ENCODE results near the gene ADAM23. TPM values are rescaled to one million over a fixed set of nuclear protein-coding genes. Genes with fewer than 3 reads are reported as not detected.
A peak's percentile ranks its signal among the peaks of the same experiment; 100 is the strongest.

ADAM23 gene
- total RNA-seq, 1 donor from 2014 or later = 0.60 TPM

DNA sequence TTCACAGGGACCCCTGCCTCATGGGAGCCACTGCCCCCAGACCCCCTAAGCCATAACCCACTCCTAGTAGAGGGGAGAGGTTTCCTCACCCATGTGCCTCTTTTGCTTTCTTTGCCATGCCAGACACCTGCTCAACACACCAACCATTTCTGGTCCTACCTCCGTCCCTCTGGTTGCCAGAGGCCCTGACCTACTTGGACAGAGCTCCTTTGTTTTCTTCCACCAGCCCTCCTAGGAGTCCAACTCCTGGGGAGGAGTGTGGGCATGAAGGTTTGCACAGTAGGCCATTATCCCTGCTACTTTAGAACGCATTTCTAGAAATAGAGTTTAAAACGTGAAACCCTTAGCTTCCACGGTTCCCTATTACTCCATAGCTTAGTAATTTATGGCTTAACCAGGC is 122.3 kb downstream of the ADAM23 start:
- DNase-seq (ENCODE audit: low read depth in 2 of 2) = no peak

DNA sequence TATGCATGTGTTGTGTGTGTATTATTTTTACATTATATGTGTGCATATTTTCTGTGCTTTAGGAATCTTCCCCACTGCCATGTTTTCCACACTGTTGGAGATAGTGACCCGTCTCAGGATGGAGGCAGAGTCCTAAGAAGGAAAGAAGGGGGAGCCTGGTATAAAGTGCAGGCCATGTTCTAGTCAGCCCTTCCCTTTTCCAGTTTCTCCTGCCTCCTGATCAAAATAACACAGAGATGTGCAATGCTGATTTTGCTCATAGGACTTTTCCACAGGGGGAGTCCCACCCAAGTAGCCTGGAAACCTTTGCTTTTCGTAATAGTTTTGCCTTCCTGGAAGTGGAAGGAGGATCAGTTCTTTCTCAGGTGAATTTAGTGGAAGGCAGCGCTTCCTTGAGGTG is 126.1 kb downstream of the ADAM23 start:
- no peak for DNase-seq (ENCODE audit: low read depth in 2 of 2)

DNA sequence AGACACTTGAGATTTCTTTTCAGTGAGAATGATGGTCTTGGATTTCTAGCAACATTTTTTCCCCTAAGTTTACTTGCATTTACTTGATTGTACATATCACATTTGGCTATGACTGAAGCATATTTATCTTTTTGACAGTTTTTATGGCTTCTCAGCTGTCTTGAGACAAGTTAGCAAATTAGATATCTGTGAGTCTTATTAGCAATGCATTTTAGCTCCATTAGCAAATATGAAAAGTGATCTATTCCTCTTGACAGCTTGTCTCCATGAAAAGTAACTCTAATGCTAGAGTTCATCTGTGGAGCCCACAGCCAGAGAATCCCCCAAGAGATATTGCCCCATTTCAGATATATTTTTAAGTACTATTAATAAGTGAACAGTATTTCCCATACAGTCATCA is 126.9 kb downstream of the ADAM23 start:
- no peak for DNase-seq (ENCODE audit: low read depth in 2 of 2)

DNA sequence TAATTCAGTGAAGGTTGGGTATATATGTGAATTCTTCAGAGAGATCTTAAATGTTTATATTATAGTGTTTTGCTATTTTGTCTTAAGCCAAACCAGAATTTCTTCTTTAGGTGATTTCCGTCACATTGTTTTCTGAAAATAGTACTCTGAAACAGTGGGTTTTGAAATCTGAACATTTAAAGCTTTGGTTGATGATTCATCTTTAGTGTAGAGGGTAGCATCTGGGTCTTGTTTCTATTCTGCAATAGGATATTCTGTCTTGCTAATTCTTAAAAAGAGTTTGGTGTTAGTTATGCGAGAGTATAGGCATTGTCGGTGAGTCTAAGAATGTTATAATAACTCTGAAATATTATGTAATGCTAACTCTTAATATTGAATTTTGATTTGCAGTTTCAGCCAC is 129.4 kb downstream of the ADAM23 start:
- DNase-seq (ENCODE audit: low read depth in 2 of 2) = no peak

DNA sequence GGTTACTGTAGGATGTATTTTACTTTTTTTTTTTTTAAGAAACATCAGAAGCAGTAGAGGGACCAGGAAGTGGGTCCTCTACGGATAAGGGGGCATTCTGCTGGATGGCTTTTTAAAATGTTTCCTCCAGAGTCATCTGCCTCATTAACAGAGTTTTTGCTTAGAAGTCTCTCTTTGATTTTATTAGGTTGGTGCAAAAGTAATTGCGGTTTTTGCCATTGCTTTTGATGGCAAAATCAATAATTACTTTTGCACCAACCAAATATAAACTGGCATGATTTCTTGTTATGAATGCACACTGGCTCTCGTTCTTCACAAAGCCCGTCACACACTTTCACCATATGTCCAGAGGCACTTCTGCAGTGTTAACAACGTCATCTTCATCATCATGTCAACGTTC is 130.5 kb downstream of the ADAM23 start:
- DNase-seq (ENCODE audit: low read depth in 2 of 2) = no peak

DNA sequence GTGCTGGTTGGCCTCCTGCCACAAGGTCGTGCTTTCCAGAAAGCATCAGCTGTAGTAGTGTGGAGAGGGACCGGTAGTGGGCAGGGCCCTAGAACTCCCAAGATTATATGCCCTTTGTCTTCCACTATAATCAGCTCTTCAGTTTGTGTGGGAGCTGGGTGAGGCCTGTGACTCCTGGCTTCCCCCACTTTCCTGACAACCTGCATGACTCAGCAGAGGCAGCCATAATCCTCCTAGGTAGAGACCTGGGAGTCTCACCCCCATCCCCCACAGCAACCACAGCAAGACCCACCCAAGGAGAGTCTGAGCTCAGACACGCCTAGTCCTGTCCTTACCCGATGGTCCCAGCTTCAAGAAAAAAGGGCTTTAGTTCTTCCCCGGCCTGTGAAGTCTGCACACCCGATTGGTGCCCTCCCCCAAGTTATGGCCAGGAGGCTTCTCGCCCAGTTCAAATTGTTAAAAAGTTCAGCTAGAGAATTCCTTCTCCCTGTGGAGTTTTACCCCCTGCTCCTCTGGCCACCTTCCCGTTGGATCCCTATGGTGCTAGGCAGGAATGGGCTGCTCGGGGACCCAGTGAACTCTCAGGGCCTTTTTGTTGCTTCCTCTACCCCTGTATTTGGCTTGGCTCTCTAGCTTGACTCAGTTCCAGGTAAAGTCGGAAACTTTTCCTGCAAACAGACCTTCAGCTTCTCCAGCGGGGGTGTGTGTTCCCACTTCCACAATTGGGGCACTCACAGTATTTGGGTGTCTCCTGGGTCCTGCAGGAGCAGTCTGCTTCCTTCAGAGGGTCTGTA is 141.2 kb downstream of the ADAM23 start:
- DNase-seq (ENCODE audit: low read depth in 2 of 2) = peak in 1 of 2 donors; percentile 82

DNA sequence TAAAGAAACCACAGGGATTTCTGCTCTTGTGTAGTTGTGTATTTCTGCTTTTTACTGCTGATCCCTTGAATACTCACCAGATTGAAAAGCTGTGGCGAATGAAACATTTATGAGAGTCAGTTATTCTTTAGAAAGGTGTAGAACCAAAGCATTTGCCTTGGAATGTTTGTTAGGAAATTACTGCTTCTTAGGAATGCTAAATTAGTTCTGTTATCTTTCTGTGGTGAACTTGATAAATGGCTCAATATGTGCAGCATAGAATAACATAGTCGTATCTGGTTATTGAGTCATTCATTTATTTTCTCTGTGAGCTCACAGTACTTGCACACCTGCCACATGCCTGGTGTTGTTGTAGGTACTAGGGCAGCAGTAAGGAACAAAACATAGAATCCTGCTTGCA is 142.0 kb downstream of the ADAM23 start:
- DNase-seq (ENCODE audit: low read depth in 2 of 2) = no peak

DNA sequence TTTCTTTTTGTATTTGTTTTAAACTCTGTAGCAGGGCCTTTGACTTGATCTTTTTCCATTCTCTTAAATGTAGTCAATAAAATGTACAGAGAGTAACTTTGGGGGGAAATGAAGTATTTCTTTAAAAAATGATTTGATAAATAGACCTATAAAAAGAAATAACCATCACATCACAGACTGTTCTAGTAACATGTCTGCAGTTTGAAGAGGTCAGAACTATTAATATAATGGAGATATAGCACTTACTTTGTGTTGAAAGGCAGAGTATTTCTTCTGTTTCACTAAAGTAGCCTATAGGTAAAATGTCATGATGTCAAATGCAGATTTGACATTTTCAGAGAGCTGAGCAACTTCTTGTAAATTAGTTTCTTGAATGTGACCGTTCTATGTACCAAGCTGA is 143.3 kb downstream of the ADAM23 start:
- DNase-seq (ENCODE audit: low read depth in 2 of 2) = no peak

DNA sequence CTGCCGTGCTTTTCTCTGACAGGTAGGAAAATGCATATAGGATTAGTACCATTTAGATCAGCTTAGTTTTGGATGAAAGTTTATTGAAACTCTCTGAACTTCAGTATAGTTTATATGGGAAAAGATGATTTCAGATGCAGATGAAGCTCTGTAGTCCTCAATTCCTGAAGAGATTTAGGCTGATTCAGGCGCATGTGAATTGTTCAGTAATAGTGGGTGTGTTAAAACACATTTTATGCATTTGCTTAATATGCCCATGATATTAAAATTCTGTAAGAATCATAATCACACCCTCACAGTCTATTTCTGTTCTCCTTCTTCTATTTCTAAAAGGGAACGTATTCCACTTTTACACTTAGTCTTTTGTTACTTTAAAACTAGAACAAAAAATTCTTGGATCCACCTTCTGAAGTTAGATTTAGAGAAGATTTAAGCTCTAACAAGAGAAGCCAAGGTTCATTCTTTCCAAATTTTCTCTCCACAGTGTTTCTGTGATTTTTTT is 154.4 kb downstream of the ADAM23 start:
- DNase-seq (ENCODE audit: low read depth in 2 of 2) = no peak

DNA sequence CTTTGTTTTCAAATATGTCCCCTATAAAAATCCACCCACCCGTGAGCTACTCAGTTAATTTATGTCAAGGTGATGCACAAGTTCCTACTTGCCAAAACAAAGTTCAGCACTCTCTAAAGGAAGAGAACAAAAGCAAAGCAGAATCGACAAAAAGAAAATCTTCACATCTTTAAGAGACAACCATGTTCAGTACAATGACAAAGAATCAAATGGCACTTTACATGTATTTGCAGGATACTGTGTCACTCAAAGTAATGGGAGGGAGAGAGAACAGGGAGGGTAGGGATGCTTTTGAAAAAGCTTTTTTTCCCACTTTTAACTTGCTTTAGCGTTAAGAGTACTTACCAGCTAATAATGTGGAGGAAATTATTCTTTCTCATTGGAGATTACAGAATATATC is 159.9 kb downstream of the ADAM23 start:
- no peak for DNase-seq (ENCODE audit: low read depth in 2 of 2)

DNA sequence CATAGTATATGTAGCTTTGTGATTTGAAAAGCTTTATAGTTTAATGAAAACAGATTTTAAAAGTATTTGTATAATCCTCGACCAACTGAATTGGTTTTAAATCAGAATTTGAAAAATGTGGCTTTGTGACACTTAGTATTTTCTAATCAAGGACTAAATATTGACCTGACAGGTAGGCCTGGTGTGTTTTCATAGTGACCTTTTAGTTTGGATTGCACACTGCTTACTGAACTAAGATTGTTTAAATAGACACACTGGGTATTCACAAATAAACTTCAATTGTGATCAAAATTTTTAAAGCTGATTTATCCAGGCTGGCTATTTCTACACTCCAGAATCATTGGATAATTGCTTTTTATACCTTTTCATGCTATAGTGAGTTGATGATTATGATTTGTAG is 167.1 kb downstream of the ADAM23 start:
- DNase-seq (ENCODE audit: low read depth in 2 of 2) = no peak

DNA sequence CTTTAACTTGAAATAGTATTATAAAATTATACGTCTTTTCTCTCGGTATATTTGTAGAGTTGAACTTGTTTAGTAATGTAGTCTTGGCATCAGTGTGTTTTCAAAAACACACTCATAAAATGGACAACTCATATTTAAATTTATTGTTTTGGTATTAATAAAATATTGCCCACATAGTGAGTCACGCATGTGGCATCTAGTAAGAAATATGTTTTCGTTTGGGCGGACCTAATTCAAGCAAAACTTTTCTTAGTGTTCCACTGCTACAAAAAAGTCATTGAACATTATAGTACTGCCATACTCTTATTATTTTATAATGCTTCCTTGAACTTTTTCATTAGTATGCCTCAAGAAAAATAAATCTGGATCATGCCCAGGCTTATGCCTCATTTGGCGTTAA is 167.9 kb downstream of the ADAM23 start:
- no peak for DNase-seq (ENCODE audit: low read depth in 2 of 2)

DNA sequence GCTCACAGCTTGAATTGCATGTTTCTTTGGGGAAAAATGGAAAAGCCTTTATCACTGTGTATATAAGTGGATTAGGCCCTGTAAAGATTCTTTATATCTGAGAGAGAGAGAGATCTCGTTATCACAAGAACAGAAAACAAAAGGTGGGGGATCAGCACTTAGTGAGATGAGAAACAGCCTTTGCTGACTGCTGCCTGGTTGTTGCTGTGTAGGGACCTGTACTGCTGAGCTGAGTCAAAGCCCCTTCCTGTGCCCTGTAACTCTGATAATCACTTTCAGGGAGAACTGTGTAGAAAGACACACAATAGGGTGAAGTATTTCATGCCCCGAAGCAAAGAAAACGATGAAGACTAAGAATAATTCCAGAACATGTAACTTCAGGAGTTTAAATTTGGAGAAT is 168.4 kb downstream of the ADAM23 start:
- DNase-seq (ENCODE audit: low read depth in 2 of 2) = peak in 1 of 2 donors; percentile 20

DNA sequence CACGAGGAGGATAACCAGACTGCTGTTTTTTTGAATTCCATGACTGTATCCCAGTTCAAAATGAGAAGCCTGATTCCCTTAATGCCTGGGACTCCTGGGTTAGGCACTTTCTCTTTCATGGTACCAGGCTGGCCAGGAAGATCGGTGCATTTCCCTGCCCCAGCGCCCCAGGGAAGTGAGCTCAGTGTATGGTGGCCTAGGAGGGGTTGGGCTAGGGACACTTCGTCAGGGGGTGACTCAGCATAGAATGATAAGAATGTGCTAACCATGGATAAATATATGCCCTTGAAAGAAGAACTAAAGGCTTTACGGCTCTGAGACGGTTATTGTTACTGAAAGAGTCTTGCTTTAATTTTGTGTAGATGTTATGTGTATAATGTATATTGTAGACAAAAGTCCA is 171.5 kb downstream of the ADAM23 start:
- peak in 1 of 2 donors; percentile 34 for DNase-seq (ENCODE audit: low read depth in 2 of 2)

DNA sequence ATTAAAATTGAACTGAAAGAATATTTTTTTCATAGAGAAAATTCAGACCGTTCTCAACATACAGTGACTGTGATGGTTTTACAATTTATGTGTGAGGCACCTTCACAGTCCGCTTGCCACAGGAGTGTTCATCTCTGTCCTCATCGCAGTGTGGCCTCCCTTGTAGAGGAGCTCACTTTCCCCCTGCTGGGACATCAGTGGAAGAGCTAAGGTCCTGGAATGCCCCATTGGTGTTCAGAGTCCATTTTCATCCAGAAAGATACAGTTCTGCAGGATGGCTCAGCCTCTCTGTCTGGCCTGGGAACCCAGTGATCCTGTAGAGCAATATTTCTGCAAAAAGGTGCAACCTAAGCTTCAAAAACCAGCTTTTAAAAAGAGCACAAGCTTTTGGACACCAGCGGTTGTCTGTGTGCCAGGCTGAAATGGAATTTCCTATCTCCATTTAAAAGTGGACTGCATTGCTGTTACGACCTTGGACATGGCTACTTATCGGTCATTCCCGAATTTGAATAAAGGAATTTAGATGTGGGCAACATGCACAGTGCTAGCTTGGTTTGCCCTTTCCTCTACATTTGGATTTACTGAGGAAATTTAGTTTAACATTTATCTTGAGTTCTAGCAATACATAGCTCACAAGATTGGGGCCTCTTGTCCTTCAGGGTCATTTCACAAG is 172.2 kb downstream of the ADAM23 start:
- no peak for DNase-seq (ENCODE audit: low read depth in 2 of 2)

DNA sequence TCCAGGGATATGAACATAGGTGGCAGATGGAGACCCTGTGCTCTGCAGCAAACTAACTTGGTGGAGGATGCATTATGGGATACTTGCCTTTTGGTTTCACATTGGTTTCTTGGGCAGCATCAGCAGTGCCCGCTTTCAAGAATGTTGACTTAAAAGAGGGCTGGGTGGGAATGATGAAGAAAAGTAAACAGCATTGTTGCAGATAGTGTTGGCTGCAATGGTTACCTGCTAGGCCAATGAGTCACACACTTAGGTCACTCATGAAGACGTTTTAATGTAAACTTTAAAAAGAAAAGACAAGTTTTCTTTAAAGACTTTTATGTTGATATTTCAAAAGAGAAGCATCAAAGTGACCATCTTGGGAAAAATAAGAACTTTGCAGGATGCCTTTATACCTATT is 172.8 kb downstream of the ADAM23 start:
- no peak for DNase-seq (ENCODE audit: low read depth in 2 of 2)

DNA sequence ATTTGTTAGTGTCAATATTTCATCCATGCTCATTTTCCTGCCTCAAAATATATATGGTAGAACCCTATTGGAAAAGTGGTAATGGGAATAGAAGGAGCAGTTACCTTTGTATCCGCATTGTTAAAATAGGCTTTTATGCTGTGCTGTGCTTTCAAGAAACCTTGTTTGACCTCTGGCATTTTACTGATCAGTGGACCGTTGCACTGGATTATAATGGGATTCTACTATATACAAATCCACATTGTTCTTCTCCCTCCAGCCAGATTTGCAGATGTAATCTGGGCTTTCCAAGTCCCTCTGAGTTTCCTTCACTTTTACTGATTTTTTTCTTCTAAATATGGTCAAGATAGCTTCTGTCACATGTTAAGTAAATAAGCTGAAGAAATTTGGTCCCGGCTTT is 175.7 kb downstream of the ADAM23 start:
- DNase-seq (ENCODE audit: low read depth in 2 of 2) = no peak

DNA sequence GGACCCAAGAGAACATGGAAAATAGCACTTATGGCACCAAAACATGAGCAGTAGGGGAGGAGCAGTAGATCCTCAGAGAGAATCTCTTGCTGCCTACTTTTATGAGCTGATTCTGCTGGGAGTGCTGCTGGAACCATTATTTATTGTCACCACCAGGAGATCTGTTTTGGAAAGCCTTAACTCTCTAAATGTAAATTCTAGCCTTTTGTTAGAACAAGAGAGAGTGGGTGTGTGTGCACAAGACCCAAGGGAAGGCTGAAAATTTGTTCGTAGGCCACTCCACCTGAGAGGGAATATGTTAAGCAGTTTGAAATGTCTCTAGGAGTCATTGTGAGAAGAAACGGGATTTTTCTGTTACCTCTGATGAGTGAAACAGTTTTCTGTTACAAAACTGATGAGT is 182.8 kb downstream of the ADAM23 start:
- no peak for DNase-seq (ENCODE audit: low read depth in 2 of 2)

DNA sequence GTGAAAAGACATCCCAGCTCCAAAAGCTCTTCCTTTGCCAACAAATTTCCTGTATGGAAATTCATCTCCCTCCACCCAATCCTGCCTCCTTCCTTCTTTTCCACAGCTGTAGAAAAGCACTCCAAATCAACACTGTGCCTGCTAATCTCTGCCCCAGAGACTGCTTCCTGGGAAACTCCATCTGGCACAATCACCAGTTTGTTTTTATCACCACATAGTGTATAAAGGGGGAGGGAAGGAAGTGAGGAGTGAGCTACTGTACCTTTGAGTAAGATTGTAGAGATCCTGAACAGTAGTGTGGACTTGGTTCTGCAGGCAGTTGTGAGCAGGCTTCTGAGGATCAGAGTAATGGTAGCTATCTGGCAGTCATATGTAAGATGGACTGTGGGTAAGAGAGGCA is 184.3 kb downstream of the ADAM23 start:
- DNase-seq (ENCODE audit: low read depth in 2 of 2) = no peak

DNA sequence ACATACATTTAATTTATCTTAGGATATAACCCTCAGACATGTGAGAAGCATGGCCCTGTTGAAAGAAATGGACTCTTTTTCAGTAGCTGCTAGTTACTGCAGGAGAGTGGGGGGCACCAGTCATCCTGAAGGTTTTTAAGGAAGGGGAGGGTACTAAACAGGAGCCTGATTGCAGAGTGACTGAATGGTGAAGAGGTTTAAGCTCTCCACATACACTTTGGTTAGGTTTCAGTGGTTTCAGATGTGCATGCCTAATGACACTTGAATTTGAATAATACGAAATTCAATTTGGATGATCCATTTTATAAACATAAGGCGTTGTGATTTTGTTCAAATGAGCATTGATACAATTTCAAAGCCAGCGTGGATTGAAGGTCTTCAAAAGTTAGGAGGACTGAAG is 188.0 kb downstream of the ADAM23 start:
- no peak for DNase-seq (ENCODE audit: low read depth in 2 of 2)

DNA sequence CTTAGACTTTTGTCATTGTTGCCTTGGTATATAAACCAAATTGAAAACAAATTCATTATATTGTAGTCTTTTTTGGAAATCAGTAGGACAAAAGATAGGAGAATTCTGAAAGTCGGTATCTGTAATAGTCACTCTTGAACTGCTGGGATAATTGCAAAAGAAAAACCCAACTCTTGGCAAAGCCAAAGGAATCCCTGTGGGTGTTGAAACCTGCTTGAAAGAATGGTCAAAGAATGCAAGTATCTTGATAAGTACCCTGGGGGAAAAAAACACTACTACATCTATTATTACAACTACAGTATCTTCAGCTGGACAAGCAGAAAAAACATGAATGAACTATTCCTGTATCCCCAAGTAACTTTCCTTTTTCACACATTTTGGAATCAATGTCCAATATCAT is 191.7 kb downstream of the ADAM23 start:
- DNase-seq (ENCODE audit: low read depth in 2 of 2) = no peak

DNA sequence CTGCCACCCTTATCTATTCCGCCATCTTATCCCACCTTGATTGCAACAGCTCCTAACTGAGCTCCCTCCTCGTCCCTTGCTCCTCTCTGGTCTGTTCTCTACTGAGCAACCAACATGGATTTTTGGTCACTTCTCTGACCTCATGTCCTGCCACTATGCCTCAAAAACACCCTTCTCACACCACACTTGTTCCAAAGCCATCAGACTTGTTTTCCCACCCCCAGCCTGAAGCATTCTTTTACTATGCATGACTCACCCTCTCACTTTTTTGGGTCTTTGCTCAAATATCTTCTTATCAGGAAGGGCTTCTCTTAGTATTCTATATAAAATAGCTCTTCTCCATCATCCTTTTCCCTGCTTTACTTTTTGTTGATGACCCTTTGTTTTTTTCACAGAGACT is 196.3 kb downstream of the ADAM23 start:
- DNase-seq (ENCODE audit: low read depth in 2 of 2) = no peak

DNA sequence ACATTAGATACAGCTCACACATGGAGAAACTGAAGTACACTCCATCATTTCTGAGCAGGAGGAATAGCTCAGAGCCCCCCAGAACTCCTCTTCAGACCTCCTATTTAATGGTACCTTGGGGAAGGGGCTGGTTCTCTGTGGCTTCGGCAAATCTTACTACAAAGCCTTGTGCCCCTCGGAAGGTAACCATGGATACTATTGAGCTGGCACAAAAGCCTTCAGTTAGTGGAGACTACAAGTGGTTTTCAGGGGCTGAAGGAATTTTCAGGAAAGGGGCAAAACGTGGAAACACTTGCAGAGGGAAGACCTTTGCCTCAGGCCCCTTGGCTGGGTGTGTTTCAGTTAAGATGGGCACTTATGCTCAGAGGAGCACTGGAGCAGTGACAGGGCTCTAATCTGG is 197.9 kb downstream of the ADAM23 start:
- no peak for DNase-seq (ENCODE audit: low read depth in 2 of 2)
